ENCODE measurements around the gene KCNQ5. TPM values are rescaled to one million over a fixed set of nuclear protein-coding genes. Genes with fewer than 3 reads are reported as not detected.

KCNQ5 gene
- total and polyA plus RNA-seq, 10 of the 15 experiments (the other 5 are each of a cell fraction or from before 2014, with no cell fraction given): 0.60 to 16.2 (median 3.2) TPM

DNA sequence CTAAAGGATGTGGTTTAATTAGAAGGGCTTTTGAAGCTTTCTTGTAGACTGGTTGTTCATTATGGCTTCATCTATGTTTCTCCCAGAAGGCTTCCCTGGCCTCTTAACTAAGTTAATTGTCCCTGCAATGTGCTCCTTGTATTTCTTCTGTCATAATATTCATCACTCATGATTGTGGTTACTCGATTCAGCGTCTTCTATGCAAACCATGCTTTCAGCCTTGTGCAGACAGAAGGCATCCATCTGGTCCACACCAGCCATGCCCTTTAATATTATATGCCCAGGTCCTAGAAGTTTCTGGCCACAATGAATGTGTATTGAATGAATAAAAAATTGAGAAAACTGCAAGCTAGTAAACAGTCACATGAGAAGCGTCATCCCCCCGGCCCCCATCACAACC, 440.3 kb downstream of the KCNQ5 start:
- H2AFZ ChIP-seq (ENCODE audit: control insufficient read depth, low read depth, low read length): no peak overlapping the region
- ChIA-PET SMC1A (ENCODE audit: uncharacterized antibody, unreplicated experiment) (interaction anchor here (1.9 kb wide), 1 partner anchor 446 kb away, joined by 5 read pairs; no protein-coding TSS in a partner anchor), RAD21 (ENCODE audit: unreplicated experiment) (no interaction called here), CTCF (interaction anchor here (1.5 kb wide), 1 partner anchor 446 kb away, joined by 4 read pairs; no protein-coding TSS in a partner anchor), POLR2A (interaction anchor here (0.5 kb wide), 1 partner anchor 10 kb away, joined by 7 read pairs; no protein-coding TSS in a partner anchor)
- WGBS (ENCODE audit: insufficient coverage, insufficient replicate concordance, low lambda C conversion rate, missing lambda C conversion rate): 26% methylated on average over 4 of the region's 4 CpGs
- FAIRE-seq (no peak), ATAC-seq (no peak), DNase-seq (ENCODE audit: low read depth, low spot score) (no peak)
- no peak overlapping the region for H3K4me2 ChIP-seq (ENCODE audit: control insufficient read depth, insufficient read depth)
- H3K79me2 ChIP-seq (ENCODE audit: control insufficient read depth, insufficient read depth, low read length): no peaks in the 10 kb centered on the region
- no peaks in the 10 kb centered on the region for H3K9me3 ChIP-seq (replicated peaks; ENCODE audit: control insufficient read depth, insufficient read depth, low read length)
- no peak overlapping the region for H3K9ac ChIP-seq (ENCODE audit: control insufficient read depth, insufficient read depth, low read length)
- no peak overlapping the region for H3K27ac ChIP-seq (ENCODE audit: control insufficient read depth, insufficient read depth)
- no peaks in the 10 kb centered on the region for H3K27me3 ChIP-seq (replicated peaks in 1 of 2; ENCODE audit: control insufficient read depth in 2 of 2, insufficient read depth in 2 of 2, low read length in 1 of 2)
- H4K20me1 ChIP-seq (ENCODE audit: control insufficient read depth, insufficient read depth): no peaks in the 10 kb centered on the region
- in situ Hi-C loops (cut with MboI): no loop called here
- intact Hi-C loops (cut with micrococcal nuclease; ENCODE audit: unreplicated experiment): no loop called here
- BruUV-seq (replicated peaks): no TSS peak
- H3K36me3 ChIP-seq (ENCODE audit: control insufficient read depth in 2 of 2, insufficient read depth in 2 of 2, low read length in 1 of 2): no peaks in the 10 kb centered on the region
- TF ChIP-seq, protein P1, sequence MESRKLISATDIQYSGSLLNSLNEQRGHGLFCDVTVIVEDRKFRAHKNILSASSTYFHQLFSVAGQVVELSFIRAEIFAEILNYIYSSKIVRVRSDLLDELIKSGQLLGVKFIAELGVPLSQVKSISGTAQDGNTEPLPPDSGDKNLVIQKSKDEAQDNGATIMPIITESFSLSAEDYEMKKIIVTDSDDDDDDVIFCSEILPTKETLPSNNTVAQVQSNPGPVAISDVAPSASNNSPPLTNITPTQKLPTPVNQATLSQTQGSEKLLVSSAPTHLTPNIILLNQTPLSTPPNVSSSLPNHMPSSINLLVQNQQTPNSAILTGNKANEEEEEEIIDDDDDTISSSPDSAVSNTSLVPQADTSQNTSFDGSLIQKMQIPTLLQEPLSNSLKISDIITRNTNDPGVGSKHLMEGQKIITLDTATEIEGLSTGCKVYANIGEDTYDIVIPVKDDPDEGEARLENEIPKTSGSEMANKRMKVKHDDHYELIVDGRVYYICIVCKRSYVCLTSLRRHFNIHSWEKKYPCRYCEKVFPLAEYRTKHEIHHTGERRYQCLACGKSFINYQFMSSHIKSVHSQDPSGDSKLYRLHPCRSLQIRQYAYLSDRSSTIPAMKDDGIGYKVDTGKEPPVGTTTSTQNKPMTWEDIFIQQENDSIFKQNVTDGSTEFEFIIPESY (IDR thresholded peaks at IDR 0.05): no peak
- TF ChIP-seq, protein P2, sequence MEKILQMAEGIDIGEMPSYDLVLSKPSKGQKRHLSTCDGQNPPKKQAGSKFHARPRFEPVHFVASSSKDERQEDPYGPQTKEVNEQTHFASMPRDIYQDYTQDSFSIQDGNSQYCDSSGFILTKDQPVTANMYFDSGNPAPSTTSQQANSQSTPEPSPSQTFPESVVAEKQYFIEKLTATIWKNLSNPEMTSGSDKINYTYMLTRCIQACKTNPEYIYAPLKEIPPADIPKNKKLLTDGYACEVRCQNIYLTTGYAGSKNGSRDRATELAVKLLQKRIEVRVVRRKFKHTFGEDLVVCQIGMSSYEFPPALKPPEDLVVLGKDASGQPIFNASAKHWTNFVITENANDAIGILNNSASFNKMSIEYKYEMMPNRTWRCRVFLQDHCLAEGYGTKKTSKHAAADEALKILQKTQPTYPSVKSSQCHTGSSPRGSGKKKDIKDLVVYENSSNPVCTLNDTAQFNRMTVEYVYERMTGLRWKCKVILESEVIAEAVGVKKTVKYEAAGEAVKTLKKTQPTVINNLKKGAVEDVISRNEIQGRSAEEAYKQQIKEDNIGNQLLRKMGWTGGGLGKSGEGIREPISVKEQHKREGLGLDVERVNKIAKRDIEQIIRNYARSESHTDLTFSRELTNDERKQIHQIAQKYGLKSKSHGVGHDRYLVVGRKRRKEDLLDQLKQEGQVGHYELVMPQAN (conservative IDR thresholded peaks at IDR 0.05): no peak
- no peak for TF ChIP-seq ZNF384 (IDR thresholded peaks at IDR 0.05; ENCODE audit: borderline replicate concordance, low read depth, low read length)
- TF ChIP-seq KDM1A (IDR thresholded peaks at IDR 0.05; ENCODE audit: borderline replicate concordance): no peak
- H3K4me3 ChIP-seq: no peak overlapping the region
- no peaks in the 10 kb centered on the region for H3K4me1 ChIP-seq (ENCODE audit: control insufficient read depth, insufficient read depth, low read length)

Measured in GM12878 (cell line).